Coronary artery (tissue), 2 donors: ENCODE results near the gene SQOR.
A peak's percentile ranks its signal among the peaks of the same experiment; 100 is the strongest.

Experiments used
- DNase-seq: peaks from one replicate; pipeline ENCODE4 v3.0.0-alpha.2; 2017; ENCODE audit warnings: low spot score
- H3K27ac ChIP-seq, 2 donors: fragments of 200-600 bp; sonication (generic); one replicate each; pipeline ENCODE4 v1.5.1; 2016 to 2019
- H3K4me3 ChIP-seq: fragments of 200-600 bp; sonication (generic); 2 replicates; pipeline ENCODE4 v1.5.1; 2016; ENCODE audit warnings: mild to moderate bottlenecking, moderate library complexity
- CTCF ChIP-seq: fragments of 200-600 bp; sonication (generic); IDR thresholded peaks from one replicate; pipeline ENCODE4 v1.5.1; 2019; ENCODE audit warnings: antibody characterized with exemption

Gene SQOR

GRCh38 chr15:45690581-45691260 is 55.9 kb downstream of the SQOR start:
- no peak for DNase-seq
- no peak for TF ChIP-seq CTCF

GRCh38 chr15:45701108-45701507 is 66.3 kb downstream of the SQOR start:
- Histone ChIP-seq H3K4me3 (no peak overlapping the region), H3K27ac (no peak overlapping the region)
- TF ChIP-seq CTCF, result no peak
- no peak for DNase-seq

More at GRCh38 chr15:45690581-45691260, 55.9 kb downstream of the SQOR start:
- H3K4me3 ChIP-seq, result no peak overlapping the region
- no peak overlapping the region for H3K27ac ChIP-seq

- Histone ChIP-seq H3K27ac (no peak overlapping the region), H3K4me3 (no peak overlapping the region)
- no peak for DNase-seq
- TF ChIP-seq CTCF, result no peak
These were observed 67.2 kb downstream of the SQOR start for GRCh38 chr15:45702041-45702440.

GRCh38 chr15:45703670-45704328 is 69.0 kb downstream of the SQOR start:
- Histone ChIP-seq H3K4me3 (peak overlapping the region; percentile 71), H3K27ac (no peak overlapping the region)
- TF ChIP-seq CTCF, result no peak
- no peak for DNase-seq

- DNase-seq, result no peak
- TF ChIP-seq CTCF, result no peak
- Histone ChIP-seq H3K4me3 (peak overlapping the region; percentile 71), H3K27ac (no peak overlapping the region)
These were observed 69.8 kb downstream of the SQOR start for GRCh38 chr15:45704329-45705249.

GRCh38 chr15:45705510-45706473 is 71.0 kb downstream of the SQOR start:
- Histone ChIP-seq H3K4me3 (peak overlapping the region; percentile 71), H3K27ac (no peak overlapping the region)
- TF ChIP-seq CTCF, result peak; percentile 72
- DNase-seq, result peak; percentile 78
